ENCODE data around the gene KLHDC8A.

Gene KLHDC8A

GRCh38 chr1:205293350-205294074, 63.2 kb downstream of the KLHDC8A start:
- H3K4me3 Mint-ChIP-seq = no peak overlapping the region
- H3K4me1 Mint-ChIP-seq = peaks cover 69% of the 10 kb centered on the region
- peaks cover 3% of the 10 kb centered on the region for H3K27me3 Mint-ChIP-seq
- no peak overlapping the region for H3K27ac Mint-ChIP-seq
- H3K9me3 Mint-ChIP-seq = no peaks in the 10 kb centered on the region
- no peaks in the 10 kb centered on the region for H3K36me3 Mint-ChIP-seq (ENCODE audit: low read depth)
- DNase-seq (no peak), ATAC-seq (no peak)

- peaks cover 4% of the 10 kb centered on the region for H3K27me3 Mint-ChIP-seq
- DNase-seq = no peak
- no peaks in the 10 kb centered on the region for H3K9me3 Mint-ChIP-seq
- no peak overlapping the region for H3K27ac Mint-ChIP-seq
- no peak overlapping the region for H3K4me3 Mint-ChIP-seq
- ATAC-seq = no peak
- H3K36me3 Mint-ChIP-seq (ENCODE audit: low read depth) = no peaks in the 10 kb centered on the region
- H3K4me1 Mint-ChIP-seq = peaks cover 73% of the 10 kb centered on the region
These were observed 65.1 kb downstream of the KLHDC8A start for GRCh38 chr1:205291596-205291995.

GRCh38 chr1:205287767-205288559, 68.8 kb downstream of the KLHDC8A start:
- H3K27ac Mint-ChIP-seq = peak overlapping the region; percentile 85
- no peaks in the 10 kb centered on the region for H3K9me3 Mint-ChIP-seq
- H3K4me3 Mint-ChIP-seq = peak overlapping the region; percentile 45
- H3K36me3 Mint-ChIP-seq (ENCODE audit: low read depth) = no peaks in the 10 kb centered on the region
- ATAC-seq (peak; percentile 78), DNase-seq (peak; percentile 82)
- H3K4me1 Mint-ChIP-seq = peaks cover 79% of the 10 kb centered on the region
- H3K27me3 Mint-ChIP-seq = peaks cover 6% of the 10 kb centered on the region

GRCh38 chr1:205287076-205287475, 69.6 kb downstream of the KLHDC8A start:
- Mint-ChIP-seq H3K9me3 (no peaks in the 10 kb centered on the region), H3K4me1 (peaks cover 84% of the 10 kb centered on the region), H3K27me3 (peaks cover 6% of the 10 kb centered on the region), H3K27ac (no peak overlapping the region), H3K4me3 (no peak overlapping the region), H3K36me3 (ENCODE audit: low read depth) (no peaks in the 10 kb centered on the region)
- DNase-seq (no peak), ATAC-seq (no peak)

- peaks cover 78% of the 10 kb centered on the region for H3K4me1 Mint-ChIP-seq
- peak; percentile 10 for ATAC-seq
- no peaks in the 10 kb centered on the region for H3K36me3 Mint-ChIP-seq (ENCODE audit: low read depth)
- H3K27me3 Mint-ChIP-seq = peaks cover 6% of the 10 kb centered on the region
- no peaks in the 10 kb centered on the region for H3K9me3 Mint-ChIP-seq
- peak overlapping the region; percentile 62 for H3K4me3 Mint-ChIP-seq
- H3K27ac Mint-ChIP-seq = peak overlapping the region; percentile 92
- peak; percentile 86 for DNase-seq
These were observed 70.3 kb downstream of the KLHDC8A start for GRCh38 chr1:205286335-205286950.
